NCI-H1105 treated with DMSO at 0.1 percent for 48 hours (cell line): ENCODE results near the gene ST14.
"Not testable (repeated sequence)": the region's sequence is repeated elsewhere in the genome, so short reads cannot be mapped to it uniquely, and the experiment has no call there.

Source experiments
- DNase-seq: peaks from one replicate; lab custom pipeline; 2025; lab: John Stamatoyannopoulos, UW

ST14 gene

DNA sequence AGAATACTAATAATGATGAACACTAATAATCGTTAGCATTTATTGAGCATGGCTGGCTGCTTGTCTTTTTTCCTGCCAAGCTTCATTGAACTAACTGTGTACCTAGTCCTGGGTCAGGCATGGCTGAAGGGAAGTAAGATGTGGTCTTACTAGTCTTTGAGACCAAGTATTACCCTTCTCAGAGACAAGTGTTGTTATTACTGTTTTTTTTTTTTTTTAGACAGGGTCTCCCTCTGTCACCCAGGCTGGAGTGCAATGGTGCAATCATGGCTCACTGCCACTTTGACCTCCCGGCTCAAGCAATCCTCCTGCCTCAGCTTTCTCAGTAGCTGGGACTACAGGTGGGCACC is 4.6 kb downstream of the ST14 start:
- DNase-seq: no peak

DNA sequence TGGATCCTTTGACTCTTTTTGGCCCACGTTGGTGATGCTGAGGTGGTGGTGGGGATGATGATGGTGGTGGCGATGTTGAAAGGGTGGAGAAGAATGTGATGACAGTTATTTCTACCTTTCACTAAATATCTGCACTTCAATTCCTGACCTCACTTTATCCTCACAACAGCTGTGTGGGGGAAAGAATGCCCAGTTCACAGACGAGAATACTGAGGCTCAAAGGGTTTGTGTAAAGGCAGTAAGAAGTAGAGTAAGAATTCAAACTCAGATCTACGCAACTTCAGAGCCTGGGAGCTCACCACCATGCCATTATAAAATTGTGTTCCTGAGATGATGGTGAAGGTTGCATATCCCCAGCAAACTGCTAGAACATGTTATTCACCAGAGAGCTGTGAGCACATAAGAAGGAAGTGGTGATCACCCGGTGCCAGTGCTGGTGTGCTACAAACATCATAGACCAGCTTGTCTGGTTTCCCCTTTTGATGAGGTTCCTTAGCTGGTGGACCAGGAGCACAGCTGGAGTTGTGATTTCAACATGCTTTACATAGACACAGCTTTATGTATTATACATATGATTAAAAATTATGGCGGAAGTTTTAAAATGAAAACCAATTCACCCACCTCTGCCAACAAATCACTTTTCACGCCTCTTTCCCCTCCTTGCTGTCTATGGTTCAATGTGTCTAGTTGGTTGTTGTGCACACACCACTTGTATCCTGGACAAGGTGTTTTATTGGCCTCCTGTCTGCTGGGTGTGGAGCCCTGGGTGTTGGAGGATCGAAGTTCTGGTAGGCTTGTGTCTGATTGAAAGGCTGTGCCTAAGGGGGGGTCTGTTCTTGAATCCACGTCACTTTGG is 6.2 kb downstream of the ST14 start:
- DNase-seq: no peak

DNA sequence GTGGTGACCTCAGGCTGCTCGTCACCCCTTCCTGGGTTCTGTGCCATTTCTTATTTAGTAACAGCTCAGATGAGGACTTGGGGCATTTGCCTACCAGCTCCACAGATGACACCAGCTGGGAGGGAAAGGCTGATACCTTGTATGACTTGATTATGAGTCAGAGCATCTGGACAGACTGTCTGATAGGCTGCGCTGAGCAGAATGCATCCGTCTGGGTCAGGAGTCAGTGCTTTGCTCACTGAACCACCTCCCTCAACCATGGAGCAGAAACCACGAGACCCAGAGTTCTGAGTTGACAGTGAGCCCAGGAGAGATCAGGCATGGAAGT is 6.8 kb downstream of the ST14 start:
- no peak for DNase-seq

DNA sequence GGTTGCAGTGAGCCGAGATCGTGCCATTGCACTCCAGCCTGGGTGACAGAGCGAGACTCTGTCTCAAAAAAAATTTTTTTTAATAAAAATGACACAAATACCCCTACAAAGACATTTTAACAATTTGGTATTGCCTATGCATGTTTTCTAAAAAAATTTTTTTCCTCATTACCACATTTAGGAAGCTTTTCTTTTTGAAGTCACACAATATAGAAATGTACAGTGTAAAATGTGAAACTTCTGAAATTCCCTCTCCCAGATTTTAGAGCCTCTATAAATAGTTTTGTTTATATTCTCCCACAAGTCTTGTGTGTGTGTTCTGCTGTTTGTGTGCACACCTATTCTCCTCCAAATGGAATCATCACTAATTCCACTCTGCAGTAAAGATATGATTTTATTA is 7.6 kb downstream of the ST14 start:
- DNase-seq: no peak

DNA sequence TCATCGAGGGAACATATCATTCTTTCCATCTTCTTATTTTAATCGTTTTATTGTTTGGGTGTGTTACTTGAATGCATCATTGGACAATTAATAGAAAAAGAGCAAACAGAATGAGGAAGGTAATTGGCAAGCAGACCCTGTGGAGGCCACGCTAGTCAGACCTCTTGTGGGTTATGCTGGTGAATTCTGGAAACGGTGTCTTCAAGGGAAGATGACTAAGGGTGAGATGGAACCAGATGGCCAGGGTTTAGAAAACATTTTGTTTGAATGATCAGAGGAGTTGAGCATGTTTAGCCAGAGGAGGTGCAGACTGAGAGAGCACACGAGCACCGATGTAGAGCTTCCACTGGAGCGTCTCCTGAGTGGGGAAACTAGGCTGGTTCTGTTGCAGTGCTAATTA is 8.5 kb downstream of the ST14 start:
- no peak for DNase-seq

DNA sequence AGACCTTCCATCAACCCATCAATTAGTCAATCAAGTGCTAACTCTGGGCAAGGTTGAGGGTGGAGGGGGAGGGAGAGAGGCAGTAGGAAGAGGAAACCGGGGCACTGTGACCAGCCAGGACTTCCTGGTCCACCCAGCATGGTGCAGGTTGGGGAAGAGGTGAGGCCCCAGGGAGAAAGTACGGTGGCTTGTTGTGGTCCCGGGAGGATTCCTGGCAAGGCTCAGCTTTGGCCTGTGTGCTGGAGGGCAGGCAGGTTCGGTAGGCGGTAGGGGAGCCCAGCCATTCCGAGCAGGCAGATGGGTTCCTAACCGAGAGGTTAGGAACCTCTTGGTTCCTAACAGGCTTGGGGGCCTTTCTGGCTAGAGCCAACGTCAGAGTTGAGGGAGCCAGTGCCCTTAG is 10.8 kb downstream of the ST14 start:
- no peak for DNase-seq

DNA sequence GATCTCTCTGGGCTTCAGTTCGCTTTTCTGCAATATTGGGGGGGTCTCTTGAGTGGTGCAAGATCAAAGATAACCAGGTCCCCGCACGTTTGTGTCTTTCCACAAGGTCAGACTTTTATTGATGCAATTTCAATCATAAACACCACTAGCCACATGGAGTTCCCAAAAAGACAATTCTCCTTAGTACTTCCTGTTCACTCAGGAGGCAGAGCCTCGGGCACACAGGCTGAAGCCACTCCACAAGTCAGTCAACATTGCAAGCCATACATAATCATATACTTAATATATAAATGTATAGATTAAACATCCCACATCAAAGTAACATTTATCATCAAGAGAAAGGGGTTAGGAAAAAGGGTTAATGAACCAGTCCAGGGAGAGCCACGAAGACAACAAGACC is 12.0 kb downstream of the ST14 start:
- DNase-seq: no peak

DNA sequence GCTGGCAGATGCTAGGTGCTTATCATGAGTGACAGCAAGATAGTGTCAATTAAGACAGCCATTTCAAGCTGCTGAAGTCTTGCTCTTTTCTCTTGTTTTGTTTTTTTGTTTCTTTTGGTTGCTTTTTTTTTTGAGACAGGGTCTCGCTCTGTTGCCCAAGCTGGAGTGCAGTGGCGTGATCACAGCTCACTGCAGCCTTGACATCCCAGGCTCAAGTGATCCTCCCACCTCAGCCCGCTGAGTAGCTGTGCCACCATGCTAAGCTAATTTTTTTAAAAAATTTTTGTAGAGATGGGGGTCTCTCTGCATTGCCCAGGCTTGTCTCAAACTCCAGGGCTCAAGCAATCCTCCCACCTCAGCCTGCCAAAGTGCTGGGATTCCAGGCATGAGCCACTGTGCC is 12.4 kb downstream of the ST14 start:
- DNase-seq: not testable (repeated sequence)

DNA sequence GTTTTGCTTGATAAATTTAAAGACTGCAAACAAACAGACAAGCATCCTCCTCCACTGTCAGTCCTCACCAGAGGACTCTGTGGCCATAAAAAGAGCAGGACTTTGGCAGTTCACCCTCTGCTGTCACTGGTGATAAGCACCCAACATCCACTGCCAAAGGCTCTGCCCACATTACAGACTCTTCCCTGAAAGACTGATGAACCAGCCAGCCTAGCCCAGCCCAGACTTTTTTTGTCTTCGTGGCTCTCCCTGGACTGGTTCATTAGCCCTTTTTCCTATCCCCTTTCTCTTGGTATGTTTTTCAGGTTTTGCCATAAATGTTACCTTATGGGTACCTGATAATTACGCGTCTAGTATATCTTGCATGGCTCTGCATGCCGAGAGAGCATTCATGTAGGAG is 15.1 kb downstream of the ST14 start:
- DNase-seq: no peak

DNA sequence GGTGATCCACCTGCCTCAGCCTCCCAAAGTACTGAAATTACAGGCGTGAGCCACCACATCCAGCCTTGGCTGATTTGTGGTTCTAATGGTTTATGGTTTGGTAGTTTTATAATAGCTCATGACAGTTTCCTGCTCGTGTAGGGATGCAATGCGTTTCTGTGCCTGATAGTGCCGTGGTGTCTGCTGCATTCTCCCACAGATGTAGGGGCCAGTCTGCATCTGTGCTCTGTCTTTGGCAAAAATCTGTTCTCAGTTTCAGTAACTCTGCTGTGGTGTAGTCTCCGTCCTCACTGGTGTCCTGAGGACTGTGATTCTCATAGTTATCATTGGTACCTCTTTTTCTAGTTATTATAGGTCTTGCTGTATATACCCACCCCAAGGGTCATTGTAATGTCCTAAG is 16.3 kb downstream of the ST14 start:
- no peak for DNase-seq

DNA sequence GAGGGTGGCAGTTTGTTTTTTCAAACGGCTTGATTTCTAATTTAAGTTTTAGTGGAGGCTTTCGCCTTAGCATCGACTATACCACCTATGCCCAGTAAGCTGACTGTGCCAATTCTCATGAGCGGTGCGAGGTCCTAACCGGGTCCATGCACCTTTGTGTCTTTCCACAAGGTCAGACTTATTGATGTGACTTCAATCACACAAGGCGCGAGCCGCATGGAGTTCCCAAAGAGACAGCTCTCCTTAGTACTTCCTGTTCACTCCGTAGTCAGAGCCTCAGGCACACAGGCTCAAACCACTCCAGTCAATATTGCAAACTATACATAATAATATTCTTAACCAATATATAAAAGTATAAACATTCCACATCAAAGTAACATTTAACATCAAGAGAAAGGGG is 18.2 kb downstream of the ST14 start:
- DNase-seq: no peak

DNA sequence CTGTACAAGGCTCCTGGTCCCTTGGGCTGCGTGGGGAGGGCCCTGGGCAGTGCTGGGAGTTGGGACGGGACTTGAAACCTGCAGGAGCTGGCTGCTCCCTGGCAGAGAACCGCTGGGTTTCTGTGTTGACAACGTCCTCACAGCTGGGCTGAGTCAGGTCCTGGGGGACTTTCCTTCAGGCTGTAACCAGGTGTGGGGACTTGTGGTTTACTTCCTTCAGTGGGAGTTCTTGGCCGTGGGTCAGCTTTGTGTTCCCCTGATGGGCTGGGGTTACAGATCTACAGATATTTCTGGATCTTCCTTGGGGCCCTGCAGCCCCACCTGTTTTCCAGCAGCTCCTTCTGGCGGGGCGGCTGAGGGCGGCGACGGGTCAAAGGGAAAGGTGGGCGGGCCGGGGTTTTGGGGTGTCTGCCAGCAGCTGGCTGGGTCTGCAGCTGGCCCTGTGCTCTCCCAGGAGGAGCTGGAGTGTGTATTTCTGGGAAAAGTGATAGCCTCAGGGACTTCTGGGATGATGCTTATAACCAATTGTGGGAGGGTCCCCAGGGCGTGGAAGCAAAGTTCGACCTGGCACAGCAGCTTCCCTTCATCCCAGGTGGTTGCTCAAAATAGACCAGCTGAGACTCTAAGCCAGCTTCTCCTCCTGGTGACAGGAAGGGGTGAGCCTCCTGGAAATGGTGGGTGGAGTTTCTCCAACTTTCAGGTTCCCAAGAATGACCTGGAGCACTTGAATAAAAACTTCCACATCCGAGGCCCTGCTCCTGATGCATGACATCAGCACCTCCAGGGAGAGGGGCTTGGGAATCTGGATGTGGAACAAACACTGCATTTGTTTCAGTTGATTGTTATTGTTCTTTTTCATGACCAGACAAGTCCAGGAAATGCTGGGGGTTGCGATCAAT is 19.1 kb downstream of the ST14 start:
- DNase-seq: no peak

DNA sequence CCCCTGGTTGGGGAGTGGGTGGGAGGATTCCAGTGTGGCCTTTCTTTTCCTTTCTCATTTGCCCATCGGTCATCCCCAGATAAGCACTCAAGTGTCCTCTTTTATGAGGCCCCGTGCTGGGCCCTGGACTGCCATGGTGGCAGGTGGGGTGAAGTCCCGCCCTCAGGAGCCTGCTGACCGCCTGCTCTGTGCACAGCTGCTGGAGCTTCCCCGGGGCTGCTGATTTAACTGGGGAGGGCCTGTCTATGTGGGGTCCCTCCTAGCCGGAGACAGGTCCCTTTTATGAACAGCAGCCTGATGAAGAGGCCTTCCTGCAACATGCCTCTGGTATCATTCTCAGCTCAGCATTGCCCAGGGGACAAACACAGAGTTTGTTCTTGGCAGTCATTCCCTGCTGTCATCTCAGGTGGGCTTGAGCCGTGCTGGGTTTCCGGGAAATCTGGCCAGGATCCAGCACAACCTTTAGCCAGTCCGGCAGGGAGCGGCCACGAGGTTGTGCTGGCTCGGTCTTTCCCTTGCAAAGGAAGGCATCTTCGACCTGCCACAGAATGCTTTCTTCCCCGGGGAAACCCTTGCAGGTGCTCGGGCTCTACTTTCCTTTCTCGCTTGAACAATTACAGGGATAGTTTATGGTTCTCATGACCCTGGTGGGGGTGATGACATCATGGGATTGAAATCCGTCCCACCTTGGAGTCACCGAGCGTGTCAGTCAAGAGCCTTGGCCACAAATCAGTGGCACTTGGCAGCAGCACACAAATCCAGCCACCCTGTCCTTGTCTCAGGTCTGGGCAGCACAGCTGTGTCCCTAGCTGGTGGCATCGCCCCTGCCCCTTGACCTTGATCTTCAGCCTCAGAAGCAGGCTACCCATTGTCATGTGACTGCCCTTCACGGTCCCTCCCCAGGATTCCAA is 20.1 kb downstream of the ST14 start:
- no peak for DNase-seq

DNA sequence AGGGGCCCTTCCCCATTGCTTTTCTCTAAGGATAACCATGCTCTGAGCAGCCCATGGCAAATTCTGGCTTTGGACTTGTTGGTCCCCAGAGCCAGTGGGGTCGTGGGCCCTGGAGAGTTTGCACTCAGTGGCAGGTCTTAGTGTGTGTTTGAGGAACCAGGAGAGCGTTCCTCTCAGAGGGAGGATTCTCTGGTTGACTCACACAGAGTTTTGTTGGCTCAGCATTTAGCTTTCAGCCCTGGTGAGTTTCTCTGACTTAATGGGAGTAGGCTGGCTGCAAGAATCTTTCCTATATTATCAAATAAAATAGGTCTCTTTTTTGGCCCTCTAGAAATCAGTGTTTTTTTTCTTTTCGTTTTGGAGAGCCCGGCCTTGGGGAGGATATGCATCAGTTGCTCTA is 20.9 kb downstream of the ST14 start:
- DNase-seq: no peak

DNA sequence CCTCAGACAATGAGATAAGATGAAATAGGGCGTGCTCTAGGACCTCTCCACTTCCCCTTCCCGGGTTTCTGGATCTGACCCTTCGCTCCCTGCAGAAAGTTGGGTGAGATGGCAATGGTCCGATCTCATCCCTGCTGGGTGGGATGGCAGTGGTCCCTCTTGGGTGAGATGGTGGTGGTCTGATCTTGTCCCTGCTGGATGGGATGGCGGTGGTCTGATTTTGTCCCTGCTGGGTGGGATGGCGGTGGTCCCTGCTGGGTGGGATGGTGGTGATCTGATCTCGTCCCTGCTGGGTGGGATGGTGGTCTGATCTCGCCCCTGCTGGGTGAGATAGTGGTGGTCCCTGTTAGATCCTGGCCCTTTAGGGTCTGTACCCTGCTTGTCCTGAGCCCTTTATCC is 21.3 kb downstream of the ST14 start:
- DNase-seq: no peak

DNA sequence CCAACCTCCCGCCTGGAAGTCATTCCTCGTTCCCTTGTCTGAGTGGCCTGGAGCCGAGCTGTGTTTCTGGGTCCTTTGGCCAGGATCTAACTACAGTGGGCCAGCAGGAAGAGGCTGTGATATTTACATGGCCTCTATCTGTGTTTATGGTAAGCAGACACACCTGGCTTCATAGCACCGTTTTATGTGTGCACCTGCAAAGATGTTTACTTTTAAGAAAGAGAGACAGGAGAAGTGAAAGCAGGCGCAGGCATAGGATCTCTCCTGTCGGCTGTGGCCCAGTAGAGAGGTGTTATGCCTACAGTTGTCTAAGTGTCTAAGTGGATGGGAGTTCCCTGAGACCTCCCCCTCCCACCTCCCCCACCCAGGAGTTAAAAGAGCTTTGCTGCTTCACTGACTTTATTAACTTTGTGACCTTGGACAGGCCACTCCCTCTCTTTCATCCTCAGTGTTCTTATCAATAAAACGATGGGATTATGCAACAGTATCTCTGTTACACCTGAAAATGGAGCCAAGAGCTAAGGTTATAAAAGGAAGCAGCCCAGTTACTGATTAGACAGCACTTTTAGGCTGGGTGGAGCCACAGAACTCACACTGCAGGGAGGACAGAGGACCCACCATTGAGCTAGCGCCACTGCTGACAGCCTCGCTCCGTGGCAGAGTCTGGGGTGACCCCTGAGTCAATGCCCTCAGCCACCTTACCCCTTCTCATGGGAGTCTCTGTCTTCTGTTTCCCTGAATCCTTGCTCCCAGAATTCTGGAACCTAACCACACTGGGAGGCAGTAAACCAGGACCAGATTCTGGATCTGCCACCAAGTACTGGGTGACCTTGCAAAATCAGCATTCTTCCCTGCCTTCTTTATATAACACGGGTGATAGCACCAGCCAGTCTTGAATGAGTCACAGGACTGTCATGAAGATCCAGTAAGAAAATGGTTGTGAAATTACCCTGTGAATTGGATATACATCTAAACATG is 22.0 kb downstream of the ST14 start:
- DNase-seq: peak; percentile 96

DNA sequence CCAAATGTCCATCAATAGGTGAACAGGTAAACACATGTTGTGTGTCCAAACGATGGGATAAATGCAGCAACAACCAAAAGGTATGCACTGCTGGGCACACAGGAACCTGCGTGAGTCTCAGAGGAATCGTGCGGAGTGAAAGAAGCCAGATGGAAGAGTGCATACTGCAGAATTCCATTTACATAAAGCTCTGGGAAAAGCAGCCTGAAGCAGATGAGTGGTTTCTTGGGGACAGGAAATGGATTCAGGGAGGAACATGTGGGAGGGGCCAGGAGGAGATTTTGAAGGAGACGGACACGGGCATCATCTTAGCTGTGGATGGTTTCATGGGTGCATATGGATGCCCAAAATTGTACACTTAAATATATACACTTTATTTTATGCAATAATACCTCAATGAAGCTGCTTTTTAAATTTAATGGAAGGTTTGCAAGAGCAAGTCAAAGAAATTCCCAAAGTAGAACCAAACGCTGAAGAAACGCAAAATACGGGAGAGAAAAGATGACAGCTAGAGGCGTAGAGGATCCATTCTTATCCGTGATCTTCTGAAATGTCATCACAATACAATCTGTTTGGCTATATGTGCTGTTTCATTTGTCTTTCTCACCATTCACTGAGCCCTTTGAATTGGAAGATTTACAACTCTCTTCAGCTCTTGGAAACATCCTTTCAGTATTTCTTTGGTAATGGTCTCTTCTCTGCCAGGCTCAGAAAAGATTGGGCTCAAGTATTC is 24.5 kb downstream of the ST14 start:
- DNase-seq: no peak

DNA sequence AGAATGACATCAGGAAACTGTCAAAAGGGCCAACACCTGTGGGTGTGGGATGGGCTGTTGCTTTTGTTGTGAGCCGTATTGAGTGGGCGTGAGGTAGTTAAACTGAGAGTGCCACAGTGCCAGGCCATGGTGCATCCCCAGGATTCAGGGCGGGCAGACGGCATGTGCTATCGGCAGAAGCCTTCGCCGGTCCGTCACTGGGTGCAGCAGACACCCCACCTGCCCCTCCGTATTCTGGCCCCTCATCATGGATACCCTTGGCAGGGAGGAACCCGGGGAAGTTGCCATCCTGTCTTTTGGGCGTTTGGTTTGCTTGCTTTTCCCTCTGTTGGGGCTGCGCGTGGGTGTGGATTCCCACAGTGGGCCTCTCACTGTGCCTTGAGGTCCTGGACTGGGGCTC is 27.5 kb downstream of the ST14 start:
- no peak for DNase-seq

DNA sequence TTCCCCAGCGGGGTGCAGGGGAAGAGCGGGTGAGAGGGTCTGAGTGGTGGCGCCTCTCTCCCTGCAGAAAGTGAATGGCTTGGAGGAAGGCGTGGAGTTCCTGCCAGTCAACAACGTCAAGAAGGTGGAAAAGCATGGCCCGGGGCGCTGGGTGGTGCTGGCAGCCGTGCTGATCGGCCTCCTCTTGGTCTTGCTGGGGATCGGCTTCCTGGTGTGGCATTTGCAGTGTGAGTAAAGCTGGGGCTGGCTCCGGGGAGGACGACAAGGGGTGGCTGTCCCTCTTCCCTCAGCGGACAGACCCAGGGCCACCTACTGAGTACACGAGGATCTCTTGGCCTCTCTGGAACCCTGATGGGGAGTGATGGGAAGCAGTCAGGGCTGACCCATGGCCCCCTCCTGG is 28.5 kb downstream of the ST14 start:
- no peak for DNase-seq

DNA sequence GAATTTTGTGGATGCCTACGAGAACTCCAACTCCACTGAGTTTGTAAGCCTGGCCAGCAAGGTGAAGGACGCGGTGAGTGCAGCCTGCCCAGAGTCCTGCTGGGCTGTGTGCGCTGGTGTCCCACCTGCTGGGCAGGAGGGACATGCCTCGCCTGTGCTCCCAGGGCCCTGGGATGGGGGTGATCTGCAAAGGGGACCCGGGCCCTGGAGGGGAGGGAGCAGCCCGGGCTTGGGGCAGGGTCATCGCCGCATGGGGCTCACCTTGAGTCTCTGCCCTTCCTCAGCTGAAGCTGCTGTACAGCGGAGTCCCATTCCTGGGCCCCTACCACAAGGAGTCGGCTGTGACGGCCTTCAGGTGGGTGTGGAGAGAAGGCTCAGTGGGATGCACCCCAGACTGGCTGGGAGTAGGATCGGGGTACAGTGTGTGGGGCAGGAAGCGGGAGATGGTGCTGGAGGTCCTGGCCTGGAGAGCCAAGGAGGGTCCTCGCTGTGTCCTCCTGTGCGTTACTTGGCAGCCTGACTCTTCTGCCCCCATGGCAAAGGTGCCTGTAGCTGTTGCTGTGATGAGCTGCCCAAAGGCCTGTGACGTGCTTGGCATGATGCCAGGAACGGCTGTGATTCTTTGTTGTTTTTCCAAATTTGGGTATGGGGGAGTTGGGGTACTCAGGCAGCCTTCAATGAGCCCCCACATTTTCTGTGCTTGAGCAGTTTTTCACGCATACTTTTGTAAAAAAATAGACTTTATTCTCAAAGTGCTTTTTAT is 29.2 kb downstream of the ST14 start:
- no peak for DNase-seq
